ENCODE results near the gene MFSD11.

MFSD11 gene

DNA sequence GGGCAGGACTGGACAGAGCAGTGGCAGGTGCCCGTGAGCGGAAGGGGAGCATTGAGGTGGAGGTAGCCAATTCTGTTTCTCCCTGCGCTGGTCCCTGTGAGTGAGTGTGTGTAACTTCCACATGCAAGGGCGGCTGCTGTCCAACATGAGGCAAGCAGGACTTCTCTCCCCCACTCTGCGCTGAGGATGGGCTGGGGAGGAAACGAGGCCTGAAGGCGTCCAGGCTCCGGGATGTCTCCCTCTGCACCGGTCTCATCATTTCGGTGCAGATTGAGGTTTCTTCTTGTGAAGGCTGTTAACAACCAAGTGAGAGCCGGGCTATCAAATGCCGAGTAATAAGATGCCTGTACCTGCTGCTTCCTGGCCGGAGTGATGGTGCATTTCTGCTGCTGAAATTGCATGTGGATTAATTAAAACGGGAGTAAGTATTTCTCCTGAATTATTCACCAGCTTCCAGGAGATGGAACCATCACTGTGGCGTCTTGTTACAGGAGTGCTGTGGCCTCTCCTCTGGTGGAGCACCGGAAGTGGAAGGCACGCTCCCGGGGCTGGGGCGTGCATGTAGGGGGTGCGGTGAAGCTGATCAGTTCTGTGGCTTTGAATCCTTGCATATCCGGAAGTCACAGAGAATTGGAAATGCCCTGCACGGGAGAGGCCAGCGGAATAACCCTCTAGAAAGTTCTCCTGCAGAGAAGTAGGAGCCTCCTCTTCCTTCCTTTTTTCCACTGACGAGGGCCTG, 88.6 kb downstream of the MFSD11 start:
- FAIRE-seq: no peak
- no peak for DNase-seq (ENCODE audit: insufficient read length, low spot score)

DNA sequence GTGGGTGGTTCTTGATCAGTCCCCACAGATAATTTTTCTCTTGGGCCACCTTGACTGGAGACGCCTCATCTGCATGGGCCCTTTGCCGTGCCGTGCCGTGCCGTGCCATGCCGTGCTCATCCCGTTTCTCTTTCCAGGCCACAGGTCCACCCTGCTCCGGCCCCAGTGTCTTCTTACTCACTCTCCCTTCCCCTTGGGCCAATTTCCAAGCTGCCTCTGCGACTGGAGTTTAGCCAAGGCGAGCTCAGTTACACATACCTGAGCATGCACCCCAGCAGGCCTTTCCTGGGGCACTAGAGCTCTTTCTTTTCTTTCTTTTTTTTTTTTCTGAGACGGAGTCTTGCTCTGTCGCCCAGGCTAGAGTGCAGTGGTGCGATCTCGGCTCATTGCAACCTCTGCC, 89.8 kb downstream of the MFSD11 start:
- FAIRE-seq: no peak
- DNase-seq (ENCODE audit: insufficient read length, low spot score): no peak
